Measurements from ENCODE around the gene AP1G1.
"Not testable (repeated sequence)": the region's sequence is repeated elsewhere in the genome, so short reads cannot be mapped to it uniquely, and the experiment has no call there.

Gene AP1G1

DNA sequence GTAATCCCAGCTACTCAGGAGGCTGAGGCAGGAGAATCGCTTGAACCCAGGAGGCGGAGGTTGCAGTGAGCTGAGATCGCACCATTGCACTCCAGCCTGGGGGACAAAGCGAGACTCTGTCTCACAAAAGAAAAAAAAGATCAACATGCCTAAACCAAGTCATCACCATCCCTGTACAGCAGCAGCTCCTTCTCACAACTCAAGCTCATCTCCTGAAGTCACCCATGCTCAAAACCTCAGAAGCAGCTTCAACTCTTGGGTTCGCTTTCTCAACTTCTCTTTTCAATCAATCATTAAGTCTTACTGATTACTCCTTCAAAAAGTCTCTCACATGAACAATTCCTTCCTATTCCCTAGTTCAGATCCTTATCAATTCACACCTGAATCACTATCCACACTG lies 115.5 kb downstream of the AP1G1 start:
- DNase-seq = no peak

DNA sequence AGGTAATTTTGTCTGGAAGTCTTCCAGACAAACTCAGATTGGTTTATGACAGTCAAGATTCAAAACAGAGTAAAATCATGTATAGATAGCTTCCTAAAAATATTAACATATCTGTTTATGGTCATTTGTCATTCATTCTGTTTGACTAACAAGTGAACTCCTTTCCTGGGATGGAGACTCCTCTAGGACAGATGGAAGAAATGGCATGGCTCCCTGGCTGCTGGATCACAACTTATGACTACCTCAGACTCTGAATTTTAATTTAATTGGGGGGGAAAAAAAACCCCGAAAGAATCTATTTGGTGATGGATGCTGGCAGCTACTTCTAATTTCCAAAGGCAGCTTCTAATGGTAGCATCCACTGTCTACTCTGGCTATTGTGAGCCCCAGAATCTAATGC lies 118.7 kb downstream of the AP1G1 start:
- DNase-seq = no peak

DNA sequence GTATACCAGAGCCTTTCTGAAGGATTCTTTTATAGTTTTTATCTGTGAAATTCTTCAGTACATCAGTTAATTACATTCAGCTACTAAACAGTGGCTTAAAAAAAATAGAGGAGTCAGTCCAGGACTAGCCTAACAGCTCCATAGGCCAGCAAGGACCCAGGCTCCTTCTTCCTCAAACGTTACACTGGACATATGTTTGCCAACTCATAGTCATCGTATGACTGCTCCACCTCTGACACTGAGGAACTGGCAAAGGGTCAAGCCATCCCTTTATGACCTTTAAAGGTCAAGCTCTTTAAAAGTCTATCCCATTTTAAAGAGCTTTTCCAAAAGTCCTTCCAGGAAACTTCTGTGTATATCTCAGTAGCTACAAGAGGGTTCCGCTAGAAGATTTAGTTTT lies 120.8 kb downstream of the AP1G1 start:
- DNase-seq = no peak

DNA sequence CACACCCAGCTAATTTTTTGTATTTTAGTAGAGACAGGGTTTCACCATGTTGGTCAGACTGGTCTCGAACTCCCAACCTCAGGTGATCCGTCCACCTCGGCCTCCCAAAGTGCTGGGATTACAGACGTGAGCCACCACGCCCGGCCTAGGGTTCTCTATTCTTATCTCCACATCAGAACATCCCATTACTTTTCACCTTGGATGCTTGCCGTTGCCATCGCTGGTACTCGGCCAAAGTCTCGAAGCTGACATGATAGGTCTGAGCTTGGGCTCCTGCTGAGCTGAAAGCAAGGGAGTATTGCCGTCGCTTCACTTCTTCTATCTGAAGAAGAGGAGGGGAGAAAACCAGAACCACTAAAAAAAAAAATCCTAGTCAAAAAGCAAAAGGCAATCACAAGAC lies 124.4 kb downstream of the AP1G1 start:
- DNase-seq = not testable (repeated sequence)

DNA sequence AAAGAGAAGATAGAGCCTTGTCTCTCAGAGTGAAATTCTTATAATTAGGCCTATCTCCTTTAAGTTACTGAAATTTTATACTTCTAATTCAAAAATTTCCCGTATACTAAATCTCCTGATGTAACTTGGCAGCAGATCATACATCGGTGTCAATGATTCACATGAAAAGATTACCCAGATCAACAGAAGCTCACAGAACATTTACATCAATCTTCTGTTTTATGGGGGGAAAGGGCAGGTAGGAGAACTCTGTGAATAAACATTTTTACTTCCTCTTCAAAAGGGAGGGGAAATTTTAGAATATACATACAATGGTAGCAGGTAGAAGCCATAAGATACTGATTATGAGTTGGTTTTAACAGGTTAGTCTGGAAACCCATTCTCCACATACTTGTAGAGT lies 127.3 kb downstream of the AP1G1 start:
- no peak for DNase-seq

All from cortex of kidney (tissue), 1 donor.